ENCODE results near the gene TRABD. TPM values are rescaled to one million over a fixed set of nuclear protein-coding genes. Genes with fewer than 3 reads are reported as not detected.

The TRABD gene
- total RNA-seq, 1 donor from 2014 or later, result 35.7 TPM

GRCh38 chr22:50244420-50245213 is 58.9 kb downstream of the TRABD start, which contains the start of gene TUBGCP6:
Gene TUBGCP6 (minus strand): TSS chr22:50245023. CDS start chr22:50244459, 564 bp downstream.
- no peak for FAIRE-seq
- peaks cover 85% of the 10 kb centered on the region for H3K79me2 ChIP-seq (ENCODE audit: insufficient read depth, low read length)
- no peaks in the 10 kb centered on the region for H3K9me3 Mint-ChIP-seq (ENCODE audit: unreplicated experiment)

GRCh38 chr22:50245214-50246072 is 59.7 kb downstream of the TRABD start:
- Histone ChIP-seq H3K36me3 (ENCODE audit: insufficient read depth, low read length) (no peaks in the 10 kb centered on the region), H3K4me3 (ENCODE audit: insufficient read depth, low read depth, low read length) (peak overlapping the region; percentile 83), H3K4me2 (ENCODE audit: low read length) (peak overlapping the region; percentile 99), H3K4me1 (ENCODE audit: insufficient read depth, low read length) (peaks cover 42% of the 10 kb centered on the region), H3K9ac (ENCODE audit: low read length) (peak overlapping the region; percentile 94), H3K27me3 (ENCODE audit: insufficient read depth, low read length) (no peaks in the 10 kb centered on the region), H2AFZ (ENCODE audit: low read depth, low read length) (peak overlapping the region; percentile 88), H3K79me2 (ENCODE audit: insufficient read depth, low read length) (peaks cover 85% of the 10 kb centered on the region), H4K20me1 (ENCODE audit: insufficient read depth, low read length) (peaks cover 65% of the 10 kb centered on the region), H3K27ac (ENCODE audit: low read depth, low read length) (peak overlapping the region; percentile 90), H3K9me3 (ENCODE audit: insufficient read depth, low read depth, low read length) (no peaks in the 10 kb centered on the region)
- Mint-ChIP-seq H3K9me3 (ENCODE audit: unreplicated experiment) (no peaks in the 10 kb centered on the region), H3K27ac (ENCODE audit: unreplicated experiment) (peak overlapping the region; percentile 98), H3K4me3 (ENCODE audit: unreplicated experiment) (peak overlapping the region; percentile 97), H3K36me3 (ENCODE audit: low read depth, unreplicated experiment) (peaks cover 5% of the 10 kb centered on the region), H3K4me1 (ENCODE audit: low read depth, unreplicated experiment) (peaks cover 14% of the 10 kb centered on the region), H3K27me3 (ENCODE audit: low read depth, unreplicated experiment) (no peaks in the 10 kb centered on the region)
- no peak for DNase-seq (ENCODE audit: low read depth)
- FAIRE-seq, result no peak
- TF ChIP-seq EZH2 (IDR thresholded peaks at IDR 0.05; ENCODE audit: insufficient read depth, low read length) (no peak), CTCF (IDR thresholded peaks at IDR 0.05; ENCODE audit: insufficient read depth, low read depth, low read length) (no peak)

More at GRCh38 chr22:50244420-50245213, 58.9 kb downstream of the TRABD start, which contains the start of gene TUBGCP6:
- Histone ChIP-seq H3K27ac (ENCODE audit: low read depth, low read length) (peak within 1 kb of the TSS; percentile 90), H2AFZ (ENCODE audit: low read depth, low read length) (peak within 1 kb of the TSS; percentile 88), H4K20me1 (ENCODE audit: insufficient read depth, low read length) (peaks cover 66% of the 10 kb centered on the region), H3K9ac (ENCODE audit: low read length) (peak within 1 kb of the TSS; percentile 94), H3K4me3 (ENCODE audit: insufficient read depth, low read depth, low read length) (peak within 1 kb of the TSS; percentile 83), H3K27me3 (ENCODE audit: insufficient read depth, low read length) (no peaks in the 10 kb centered on the region), H3K9me3 (ENCODE audit: insufficient read depth, low read depth, low read length) (no peaks in the 10 kb centered on the region), H3K4me2 (ENCODE audit: low read length) (peak within 1 kb of the TSS; percentile 99), H3K36me3 (ENCODE audit: insufficient read depth, low read length) (no peaks in the 10 kb centered on the region), H3K4me1 (ENCODE audit: insufficient read depth, low read length) (peaks cover 35% of the 10 kb centered on the region)
- TF ChIP-seq CTCF (IDR thresholded peaks at IDR 0.05; ENCODE audit: insufficient read depth, low read depth, low read length), result no peak
- no peak for TF ChIP-seq EZH2 (IDR thresholded peaks at IDR 0.05; ENCODE audit: insufficient read depth, low read length)
- Mint-ChIP-seq H3K4me3 (ENCODE audit: unreplicated experiment) (peak within 1 kb of the TSS; percentile 97), H3K4me1 (ENCODE audit: low read depth, unreplicated experiment) (peaks cover 12% of the 10 kb centered on the region), H3K27ac (ENCODE audit: unreplicated experiment) (peak within 1 kb of the TSS; percentile 98), H3K27me3 (ENCODE audit: low read depth, unreplicated experiment) (no peaks in the 10 kb centered on the region), H3K36me3 (ENCODE audit: low read depth, unreplicated experiment) (peaks cover 5% of the 10 kb centered on the region)
- DNase-seq (ENCODE audit: low read depth), result peak; percentile 86
